B cell (primary cell): ENCODE data around the gene ST6GALNAC2. TPM values are rescaled to one million over a fixed set of nuclear protein-coding genes. Genes with fewer than 3 reads are reported as not detected.
A peak's percentile ranks its signal among the peaks of the same experiment; 100 is the strongest.

ENCODE experiments used
- ATAC-seq: fragments of 200-7000 bp; cut with Tn5 transposase; one replicate; pipeline ENCODE4 v1.10.0; 2021; ENCODE audit warnings: low read depth, mild to moderate bottlenecking, moderate number of reproducible peaks, moderate library complexity
- CTCF ChIA-PET: fragments of 350-600 bp; sonication (Branson Sonifier 250); formaldehyde crosslinking; loops from one replicate; lab custom pipeline; 2021; ENCODE audit warnings: antibody characterized with exemption, inconsistent platforms; lab: Charles Lee
- POLR2A ChIA-PET: fragments of 350-600 bp; sonication (Branson Sonifier 250); formaldehyde crosslinking; loops from one replicate; lab custom pipeline; 2021; ENCODE audit warnings: antibody characterized with exemption; lab: Charles Lee
- DNase-seq: peaks from one replicate; pipeline ENCODE4 v3.0.0; 2013
- H2AFZ ChIP-seq: 2 replicates; pipeline ENCODE4 v1.6.1; 2012; ENCODE audit warnings: mild to moderate bottlenecking, low read depth, low read length; ENCODE audit not compliant: insufficient read depth, poor library complexity, severe bottlenecking
- H3K27ac ChIP-seq, 2 donors: 1 replicate in 1 of 2; 2 replicates in 1 of 2; pipeline ENCODE4 v1.5.1; 2012 to 2013; ENCODE audit warnings: low read length in 2 of 2, mild to moderate bottlenecking in 2 of 2, moderate library complexity in 1 of 2
- H3K27me3 ChIP-seq, 4 experiments: fragments of 200-600 bp in 1 of 4; sonication (generic) in 1 of 4; replicated peaks in 1 of 4; 1 replicate in 2 of 4; 2 replicates in 2 of 4; pipeline versions ENCODE4 v1.6.1 to v1.7.0; 2013 to 2016; ENCODE audit warnings: low read length in 3 of 4, mild to moderate bottlenecking in 2 of 4, mixed read lengths in 1 of 4, moderate library complexity in 1 of 4; ENCODE audit not compliant: insufficient read depth in 4 of 4, control insufficient read depth in 3 of 4; ENCODE audit errors: control extremely low read depth in 1 of 4
- H3K36me3 ChIP-seq, 2 experiments: replicated peaks in 1 of 2; 1 replicate in 1 of 2; 2 replicates in 1 of 2; pipeline versions ENCODE4 v1.6.1 to v1.7.1; 2013; ENCODE audit warnings: low read length in 1 of 2; ENCODE audit not compliant: insufficient read depth in 2 of 2, control insufficient read depth in 1 of 2; ENCODE audit errors: control extremely low read depth in 1 of 2, extremely low read depth in 1 of 2
- H3K4me1 ChIP-seq, 2 donors: fragments of 200-600 bp in 1 of 2; sonication (generic) in 1 of 2; 1 replicate in 1 of 2; 2 replicates in 1 of 2; pipeline versions ENCODE4 v1.5.1 to v1.6.1; 2013 to 2017; ENCODE audit warnings: low read length in 2 of 2; ENCODE audit not compliant: control insufficient read depth in 2 of 2, insufficient read depth in 2 of 2
- H3K4me2 ChIP-seq: replicated peaks from 2 replicates; pipeline ENCODE3; 2012; ENCODE audit warnings: mild to moderate bottlenecking, low read depth, low read length; ENCODE audit not compliant: poor library complexity, severe bottlenecking
- H3K4me3 ChIP-seq, 5 experiments: fragments of 200-600 bp in 1 of 5; sonication (generic) in 1 of 5; 1 replicate in 3 of 5; 2 replicates in 2 of 5; pipeline versions ENCODE4 v1.5.1 to v1.7.0; 2011 to 2016; ENCODE audit warnings: low read length in 4 of 5, mild to moderate bottlenecking in 4 of 5, low read depth in 2 of 5, control low read depth in 1 of 5, moderate library complexity in 1 of 5; ENCODE audit not compliant: insufficient read depth in 1 of 5; ENCODE audit errors: control extremely low read depth in 1 of 5, extremely low read depth in 1 of 5
- H3K79me2 ChIP-seq: fragments of 200-600 bp; sonication (generic); one replicate; pipeline ENCODE4 v1.6.0; 2016; ENCODE audit warnings: low read length; ENCODE audit not compliant: control insufficient read depth, insufficient read depth
- H3K9ac ChIP-seq: fragments of 200-600 bp; sonication (generic); 2 replicates; pipeline ENCODE4 v1.6.1; 2017; ENCODE audit warnings: mild to moderate bottlenecking, low read length, moderate library complexity
- H3K9me3 ChIP-seq, 3 donors: one replicate each; pipeline versions ENCODE4 v1.6.1 to v1.7.1; 2013; ENCODE audit warnings: low read length in 2 of 3; ENCODE audit not compliant: control insufficient read depth in 2 of 3, insufficient read depth in 1 of 3; ENCODE audit errors: control extremely low read depth in 1 of 3
- H4K20me1 ChIP-seq: 2 replicates; pipeline ENCODE4 v1.6.0; 2012; ENCODE audit warnings: mild to moderate bottlenecking, low read length; ENCODE audit not compliant: insufficient read depth, control insufficient read depth, poor library complexity, severe bottlenecking
- H3K27ac Mint-ChIP-seq: one replicate; pipeline ENCODE4 v1.8.0; 2021; ENCODE audit warnings: mixed read lengths
- H3K27me3 Mint-ChIP-seq: one replicate; pipeline ENCODE4 v1.8.0; 2021; ENCODE audit warnings: mixed read lengths
- H3K4me1 Mint-ChIP-seq: one replicate; pipeline ENCODE4 v1.8.0; 2021; ENCODE audit warnings: mixed read lengths
- H3K4me3 Mint-ChIP-seq: one replicate; pipeline ENCODE4 v1.8.0; 2021; ENCODE audit warnings: mixed read lengths
- H3K9me3 Mint-ChIP-seq: one replicate; pipeline ENCODE4 v1.8.0; 2022; ENCODE audit warnings: mixed read lengths; ENCODE audit not compliant: insufficient read depth
- EZH2 ChIP-seq: IDR thresholded peaks from 2 replicates; pipeline ENCODE4 v1.6.1; 2012; ENCODE audit warnings: borderline replicate concordance, low read depth, mild to moderate bottlenecking, moderate library complexity, low read length; ENCODE audit not compliant: insufficient read depth, poor library complexity, severe bottlenecking
- WGBS: methylation state at CpG from one replicate; pipeline ENCODE4 v1.1.5; 2013; ENCODE audit warnings: missing lambda C conversion rate; ENCODE audit not compliant: insufficient coverage; 5-methylcytosine and 5-hydroxymethylcytosine counted together
- intact Hi-C: fragments of 100-400 bp; cut with micrococcal nuclease; formaldehyde crosslinking; loops from one replicate; pipeline ENCODE4 v1.10.0; 2022
- polyA plus RNA-seq: library from polyadenylated mRNA; depleted of rRNA; stranded (reverse); fragments of >200 nt; gene quantifications from 2 replicates; pipeline ENCODE4 v1.2.3, GENCODE V29; 2012
- total RNA-seq, 2 donors: library from RNA; stranded (reverse); fragments of 120-200 nt in 1 of 2; gene quantifications; 1 replicate in 1 of 2; 2 replicates in 1 of 2; pipeline versions ENCODE4 v1.2.3 to v1.2.4, GENCODE V29; 2013 to 2022
- TF ChIP-seq, protein P1 (sequence below): fragments of 200-600 bp; IDR thresholded peaks from one replicate; pipeline ENCODE4 v1.8.0; 2022; ENCODE audit warnings: antibody characterized with exemption, mild to moderate bottlenecking

ST6GALNAC2 gene
- total and polyA plus RNA-seq, 2 donors (not counting 1 experiment from before 2014, with no cell fraction given): 0.58 to 2.7 TPM

DNA sequence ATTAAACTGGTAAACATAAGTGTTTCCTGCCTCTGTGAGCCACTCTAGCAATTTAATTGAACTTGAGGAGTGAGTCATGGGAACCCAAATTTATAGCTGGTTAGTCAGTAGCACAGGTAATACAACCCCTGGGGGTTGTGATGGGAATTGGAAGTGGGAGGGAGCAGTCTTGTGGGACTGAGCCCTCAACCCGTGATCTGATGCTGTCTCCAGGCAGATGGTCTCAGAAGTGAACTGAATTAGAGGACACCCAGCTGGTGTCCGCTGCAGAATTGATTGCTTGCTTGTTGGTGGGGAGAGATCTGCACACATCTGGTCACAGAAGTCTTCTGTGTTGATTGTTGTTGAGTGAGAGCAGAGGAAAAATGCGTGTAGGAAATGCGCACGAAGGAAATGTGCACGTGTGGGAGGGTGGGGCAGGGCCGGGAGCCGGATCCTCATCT, 7.7 kb upstream of the ST6GALNAC2 start:
- H3K9ac ChIP-seq: no peak overlapping the region
- Mint-ChIP-seq H3K27me3 (peaks cover 39% of the 10 kb centered on the region), H3K9me3 (no peaks in the 10 kb centered on the region), H3K4me3 (no peak overlapping the region), H3K4me1 (no peaks in the 10 kb centered on the region), H3K27ac (no peak overlapping the region)
- no peak overlapping the region for H3K4me3 ChIP-seq
- H3K27ac ChIP-seq: no peak overlapping the region
- TF ChIP-seq, protein P1, sequence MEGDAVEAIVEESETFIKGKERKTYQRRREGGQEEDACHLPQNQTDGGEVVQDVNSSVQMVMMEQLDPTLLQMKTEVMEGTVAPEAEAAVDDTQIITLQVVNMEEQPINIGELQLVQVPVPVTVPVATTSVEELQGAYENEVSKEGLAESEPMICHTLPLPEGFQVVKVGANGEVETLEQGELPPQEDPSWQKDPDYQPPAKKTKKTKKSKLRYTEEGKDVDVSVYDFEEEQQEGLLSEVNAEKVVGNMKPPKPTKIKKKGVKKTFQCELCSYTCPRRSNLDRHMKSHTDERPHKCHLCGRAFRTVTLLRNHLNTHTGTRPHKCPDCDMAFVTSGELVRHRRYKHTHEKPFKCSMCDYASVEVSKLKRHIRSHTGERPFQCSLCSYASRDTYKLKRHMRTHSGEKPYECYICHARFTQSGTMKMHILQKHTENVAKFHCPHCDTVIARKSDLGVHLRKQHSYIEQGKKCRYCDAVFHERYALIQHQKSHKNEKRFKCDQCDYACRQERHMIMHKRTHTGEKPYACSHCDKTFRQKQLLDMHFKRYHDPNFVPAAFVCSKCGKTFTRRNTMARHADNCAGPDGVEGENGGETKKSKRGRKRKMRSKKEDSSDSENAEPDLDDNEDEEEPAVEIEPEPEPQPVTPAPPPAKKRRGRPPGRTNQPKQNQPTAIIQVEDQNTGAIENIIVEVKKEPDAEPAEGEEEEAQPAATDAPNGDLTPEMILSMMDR: no peak
- no peak for TF ChIP-seq EZH2
- ChIA-PET CTCF (interaction anchor here (0.8 to 1.5 kb wide), 3 partner anchors 30 to 47 kb away, joined by 3 to 4 read pairs (median 3); no protein-coding TSS in a partner anchor), POLR2A (no interaction called here)
- no peak for ATAC-seq
- no peak overlapping the region for H3K4me2 ChIP-seq
- no peak overlapping the region for H2AFZ ChIP-seq
- no peaks in the 10 kb centered on the region for H3K9me3 ChIP-seq
- no peaks in the 10 kb centered on the region for H3K79me2 ChIP-seq
- DNase-seq: no peak
- H4K20me1 ChIP-seq: no peaks in the 10 kb centered on the region
- peaks cover 0 to 5% (median 3%) of the 10 kb centered on the region in 4 experiments for H3K27me3 ChIP-seq
- H3K4me1 ChIP-seq: no peaks in the 10 kb centered on the region
- WGBS: 93% methylated on average over 6 of the region's 8 CpGs
- intact Hi-C loops: no loop called here
- H3K36me3 ChIP-seq: no peaks in the 10 kb centered on the region

DNA sequence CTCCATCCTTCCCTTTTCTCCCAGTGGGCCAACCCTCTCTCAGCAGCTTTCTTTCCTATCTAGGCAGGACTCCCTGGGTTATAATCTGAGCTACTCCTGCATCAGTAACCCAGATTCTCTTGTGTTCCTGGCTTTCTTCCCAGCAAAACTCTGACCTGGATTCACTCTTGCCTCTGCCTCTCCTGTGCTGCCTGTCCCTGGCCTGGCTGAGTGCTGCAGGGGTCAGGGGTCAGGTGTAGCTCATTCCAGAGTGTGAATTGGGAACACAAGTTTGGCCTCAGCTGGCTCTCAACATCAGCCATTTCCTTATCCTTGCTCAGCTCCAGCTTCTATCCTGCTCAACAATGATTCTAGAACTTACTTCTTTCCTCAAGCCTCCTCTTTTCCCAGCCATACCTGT, 2.5 kb upstream of the ST6GALNAC2 start:
- Histone ChIP-seq H3K4me3 (no peak overlapping the region), H3K9ac (no peak overlapping the region), H3K79me2 (no peaks in the 10 kb centered on the region), H3K27ac (no peak overlapping the region), H3K4me2 (no peak overlapping the region), H3K27me3 (peaks cover 0 to 38% (median 20%) of the 10 kb centered on the region in 4 experiments), H3K36me3 (no peaks in the 10 kb centered on the region), H3K4me1 (peaks cover 21% of the 10 kb centered on the region in 2 donors), H4K20me1 (no peaks in the 10 kb centered on the region), H2AFZ (no peak overlapping the region), H3K9me3 (no peaks in the 10 kb centered on the region)
- Mint-ChIP-seq H3K9me3 (no peaks in the 10 kb centered on the region), H3K27me3 (peaks cover 41% of the 10 kb centered on the region), H3K27ac (no peak overlapping the region), H3K4me3 (peak overlapping the region; percentile 12), H3K4me1 (peaks cover 12% of the 10 kb centered on the region)
- TF ChIP-seq EZH2: no peak
- TF ChIP-seq, protein P1: no peak
- DNase-seq (no peak), ATAC-seq (no peak)
- ChIA-PET CTCF (interaction anchor here (0.5 to 0.8 kb wide), 3 partner anchors 25 to 31 kb away, joined by 3 to 5 read pairs (median 4); no protein-coding TSS in a partner anchor), POLR2A (no interaction called here)
- intact Hi-C loops: no loop called here
